GM21360 (cell line): ENCODE measurements around the gene WRNIP1.
A peak's percentile ranks its signal among the peaks of the same experiment; 100 is the strongest.

Experiments
- ATAC-seq: cut with Tn5 transposase; IDR thresholded peaks from one replicate; pipeline ENCODE4 v1.9.1; 2021; ENCODE audit warnings: mild to moderate bottlenecking, moderate library complexity; ENCODE audit not compliant: unreplicated experiment

The WRNIP1 gene

DNA sequence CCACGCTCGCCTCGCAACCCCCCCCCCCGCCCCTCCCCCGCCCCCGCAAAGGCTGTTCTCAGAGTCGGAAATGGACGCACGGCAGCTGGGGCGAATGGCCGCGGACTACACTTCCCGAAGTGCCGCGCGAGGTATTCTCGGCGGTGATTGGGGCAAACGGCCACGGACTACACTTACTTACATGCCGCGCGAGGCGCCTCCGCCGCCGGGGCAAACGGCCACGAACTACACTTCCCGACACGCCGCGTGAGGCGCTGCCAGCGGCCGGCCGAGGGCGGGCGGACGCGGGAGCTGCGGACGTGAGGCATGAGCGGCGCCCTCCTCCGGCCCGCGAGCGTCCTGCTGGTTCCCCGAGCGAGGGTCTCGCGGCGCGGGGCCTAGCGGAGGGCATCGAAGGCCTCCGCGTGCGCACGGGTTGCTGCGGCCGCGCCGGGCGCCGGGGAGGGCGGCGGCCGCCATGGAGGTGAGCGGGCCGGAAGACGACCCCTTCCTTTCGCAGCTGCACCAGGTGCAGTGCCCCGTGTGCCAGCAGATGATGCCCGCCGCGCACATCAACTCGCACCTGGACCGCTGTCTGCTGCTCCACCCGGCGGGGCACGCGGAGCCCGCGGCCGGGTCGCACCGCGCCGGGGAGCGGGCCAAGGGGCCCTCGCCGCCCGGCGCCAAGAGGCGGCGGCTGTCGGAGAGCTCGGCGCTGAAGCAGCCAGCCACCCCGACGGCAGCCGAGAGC, at the start of gene WRNIP1:
WRNIP1 (plus strand) TSS at position 228 of the 730 bp plus-strand sequence; CDS start at position 458, 230 bp downstream.
- peak; percentile 89 for ATAC-seq

DNA sequence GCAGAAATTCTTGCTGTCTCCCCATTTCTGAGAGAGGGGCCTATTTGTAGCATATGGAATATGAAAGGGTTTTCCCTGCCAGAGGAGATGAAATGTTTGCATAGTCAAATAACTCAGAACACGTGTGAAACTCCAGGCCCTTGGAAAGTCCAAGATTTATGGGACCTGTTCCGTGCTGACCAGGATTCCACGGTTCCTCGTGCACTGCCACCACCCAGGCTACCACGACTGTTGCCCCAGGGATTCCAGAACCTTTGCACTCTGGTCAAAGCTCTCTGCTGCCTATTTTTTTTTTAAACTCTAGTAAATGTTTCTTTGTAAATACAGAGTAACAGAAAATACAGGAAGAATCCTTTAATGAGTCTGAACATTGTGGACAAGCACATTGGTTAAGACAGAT, 49.5 kb upstream of the WRNIP1 start:
- ATAC-seq: no peak

GRCh38 chr6:2716936-2717700, 48.1 kb upstream of the WRNIP1 start:
- ATAC-seq: no peak

DNA sequence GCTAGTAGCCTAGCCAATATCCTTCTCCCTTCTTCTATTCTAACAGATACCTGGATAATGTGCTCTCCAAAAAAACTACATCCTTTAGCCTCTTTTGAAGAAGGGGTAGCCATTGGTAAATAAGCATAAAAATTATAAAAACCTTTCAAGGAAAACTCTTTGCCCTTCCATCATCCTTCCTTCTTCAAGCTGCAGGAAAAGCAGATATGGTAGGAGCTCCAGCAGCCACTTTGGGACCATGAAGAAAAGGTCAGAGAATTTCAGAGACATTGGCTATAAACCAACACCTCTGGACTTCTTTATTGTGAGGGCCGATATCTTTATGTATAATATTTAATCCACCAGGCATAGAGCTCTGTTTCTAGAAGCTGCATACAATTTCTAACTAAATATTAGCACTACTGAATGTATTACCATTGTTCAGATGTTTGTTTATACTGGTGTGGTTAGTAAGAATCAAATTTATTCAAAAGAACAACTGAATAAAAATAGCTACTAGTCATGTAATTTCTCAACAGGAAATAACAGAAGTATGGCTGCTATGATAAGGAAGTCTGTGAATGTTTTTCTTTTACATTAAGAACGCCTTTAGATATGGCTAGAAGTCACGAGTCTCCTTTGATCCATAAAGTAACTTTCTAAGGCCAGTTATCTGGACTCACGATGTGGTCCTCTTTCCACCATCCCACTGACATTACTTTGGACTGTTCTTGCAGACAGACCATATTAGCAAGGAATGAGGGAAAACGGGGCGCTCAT, 46.7 kb upstream of the WRNIP1 start:
- ATAC-seq: no peak

- no peak for ATAC-seq
Measured at GRCh38 chr6:2719093-2719455, 46.1 kb upstream of the WRNIP1 start.

- ATAC-seq: no peak
Measured at GRCh38 chr6:2721219-2721618, 44.0 kb upstream of the WRNIP1 start.

- ATAC-seq: no peak
Measured at GRCh38 chr6:2725364-2725988, 39.7 kb upstream of the WRNIP1 start.

- ATAC-seq: peak; percentile 76
Measured at GRCh38 chr6:2725999-2726567, 39.1 kb upstream of the WRNIP1 start.

DNA sequence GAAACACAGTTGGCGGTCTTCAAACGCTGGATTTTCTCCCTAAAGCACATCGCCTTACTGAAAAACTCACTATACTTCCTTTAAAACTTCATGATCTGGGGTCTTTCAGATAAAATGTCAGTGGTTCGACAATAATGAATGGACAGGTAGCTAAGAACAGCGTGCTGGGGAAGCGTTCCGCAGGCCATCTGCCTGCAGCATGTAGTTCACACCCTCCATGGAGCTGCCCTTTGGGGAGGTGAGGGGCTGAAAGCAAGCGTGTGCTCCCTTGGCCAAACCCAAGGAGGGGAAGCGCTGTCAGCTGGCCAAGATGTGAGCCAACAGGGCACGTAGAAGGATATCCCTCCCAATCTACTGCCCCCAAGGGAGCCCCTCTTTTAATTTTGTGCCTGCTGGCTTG, 35.3 kb upstream of the WRNIP1 start:
- ATAC-seq: no peak

GRCh38 chr6:2730353-2731107, 34.7 kb upstream of the WRNIP1 start:
- ATAC-seq: no peak

- ATAC-seq: no peak
Measured at GRCh38 chr6:2731281-2731909, 33.8 kb upstream of the WRNIP1 start.

- no peak for ATAC-seq
Measured at GRCh38 chr6:2732503-2733089, 32.6 kb upstream of the WRNIP1 start.

GRCh38 chr6:2733324-2733723, 31.9 kb upstream of the WRNIP1 start:
- ATAC-seq: peak; percentile 96

- ATAC-seq: no peak
Measured at GRCh38 chr6:2733736-2734480, 31.3 kb upstream of the WRNIP1 start.

GRCh38 chr6:2734488-2735166, 30.6 kb upstream of the WRNIP1 start:
- no peak for ATAC-seq

DNA sequence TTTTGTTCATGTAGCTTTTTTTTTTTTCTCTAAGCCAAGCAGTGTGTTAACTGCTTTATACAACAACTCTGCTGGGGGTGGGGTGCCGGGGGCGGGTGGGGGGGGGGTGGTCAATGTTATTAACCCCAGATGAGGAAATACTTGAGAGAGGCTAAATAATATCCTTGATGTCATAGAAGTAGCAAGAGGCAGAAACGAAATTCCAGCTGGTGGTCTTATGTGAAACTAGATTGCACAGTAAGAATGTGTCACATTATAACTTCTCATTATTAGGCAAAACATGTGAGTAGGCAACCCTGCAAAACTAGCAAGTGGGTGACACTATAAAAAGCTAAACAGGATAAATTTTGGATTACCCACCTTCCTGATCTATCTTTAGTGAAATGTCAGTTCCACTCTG, 27.3 kb upstream of the WRNIP1 start:
- ATAC-seq: no peak

GRCh38 chr6:2738373-2738979, 26.7 kb upstream of the WRNIP1 start:
- no peak for ATAC-seq

GRCh38 chr6:2739335-2739734, 25.9 kb upstream of the WRNIP1 start:
- no peak for ATAC-seq
